Stimulated activated CD8-positive, alpha-beta memory T cell treated with anti-CD3 and anti-CD28 coated beads, Interleukin-4, amount 100 ng/mL, for 1 hour (primary cell): ENCODE results near the gene CHP1.
"Not testable (repeated sequence)": the region's sequence is repeated elsewhere in the genome, so short reads cannot be mapped to it uniquely, and the experiment has no call there.

Source experiments
- DNase-seq, 2 donors: peaks; one replicate each; pipeline ENCODE4 v3.0.0-alpha.2; 2020; ENCODE audit warnings: low read depth in 2 of 2, low spot score in 1 of 2

The CHP1 gene

GRCh38 chr15:41256103-41256502 is 25.0 kb downstream of the CHP1 start:
- DNase-seq, result no peak

- DNase-seq, result no peak
Observed at GRCh38 chr15:41256577-41257038, 25.5 kb downstream of the CHP1 start.

- DNase-seq, result no peak
Observed at GRCh38 chr15:41258750-41259471, 27.8 kb downstream of the CHP1 start.

GRCh38 chr15:41259546-41260189 is 28.6 kb downstream of the CHP1 start:
- no peak for DNase-seq

- DNase-seq, result not testable (repeated sequence)
Observed at GRCh38 chr15:41260924-41261323, 29.9 kb downstream of the CHP1 start.

- DNase-seq, result no peak
Observed at GRCh38 chr15:41262571-41262970, 31.5 kb downstream of the CHP1 start.

- no peak for DNase-seq
Observed at GRCh38 chr15:41263891-41264351, 32.9 kb downstream of the CHP1 start.

- DNase-seq, result no peak
Observed at GRCh38 chr15:41269887-41270286, 38.8 kb downstream of the CHP1 start.

GRCh38 chr15:41276831-41277230 is 45.8 kb downstream of the CHP1 start:
- DNase-seq, result no peak

- DNase-seq, result no peak
Observed at GRCh38 chr15:41278319-41278718, 47.3 kb downstream of the CHP1 start.

- DNase-seq, result no peak
Observed at GRCh38 chr15:41279535-41280283, 48.6 kb downstream of the CHP1 start.

GRCh38 chr15:41281236-41281635 is 50.2 kb downstream of the CHP1 start:
- DNase-seq, result no peak

GRCh38 chr15:41282436-41282835 is 51.4 kb downstream of the CHP1 start:
- DNase-seq, result not testable (repeated sequence)

GRCh38 chr15:41282980-41283652 is 52.0 kb downstream of the CHP1 start:
- not testable (repeated sequence) for DNase-seq

GRCh38 chr15:41283653-41284426 is 52.8 kb downstream of the CHP1 start:
- DNase-seq, result peak; percentile 95

GRCh38 chr15:41284427-41285177 is 53.5 kb downstream of the CHP1 start:
- DNase-seq, result no peak

GRCh38 chr15:41285285-41285684 is 54.2 kb downstream of the CHP1 start:
- no peak for DNase-seq

GRCh38 chr15:41286665-41287333 is 55.7 kb downstream of the CHP1 start:
- no peak for DNase-seq

- DNase-seq, result no peak
Observed at GRCh38 chr15:41288464-41288863, 57.4 kb downstream of the CHP1 start.
